Activated CD8-positive, alpha-beta T cell treated with anti-CD3 and anti-CD28 coated beads for 36 hours (primary cell): ENCODE data around the gene CCDC40. TPM values are rescaled to one million over a fixed set of nuclear protein-coding genes. Genes with fewer than 3 reads are reported as not detected.

Experiments used
- ATAC-seq: fragments of 200-7000 bp; cut with Tn5 transposase; one replicate; pipeline ENCODE4 v1.10.0; 2021; ENCODE audit warnings: mild to moderate bottlenecking, moderate library complexity
- CTCF ChIA-PET: fragments of 350-600 bp; sonication (Branson Sonifier 250); formaldehyde crosslinking; loops from one replicate; lab custom pipeline; 2021; ENCODE audit warnings: antibody characterized with exemption; lab: Charles Lee
- POLR2A ChIA-PET: fragments of 350-600 bp; sonication (Branson Sonifier 250); formaldehyde crosslinking; loops from one replicate; lab custom pipeline; 2021; ENCODE audit warnings: antibody characterized with exemption; lab: Charles Lee
- DNase-seq: peaks from one replicate; pipeline ENCODE4 v3.0.0-alpha.2; 2020
- H3K27ac Mint-ChIP-seq: one replicate; pipeline ENCODE4 v1.8.0; 2021; ENCODE audit warnings: mild to moderate bottlenecking, mixed read lengths
- H3K27me3 Mint-ChIP-seq: one replicate; pipeline ENCODE4 v1.8.0; 2021; ENCODE audit warnings: mixed read lengths
- H3K36me3 Mint-ChIP-seq: one replicate; pipeline ENCODE4 v1.8.0; 2021; ENCODE audit warnings: low read depth, mixed read lengths
- H3K4me1 Mint-ChIP-seq: one replicate; pipeline ENCODE4 v1.8.0; 2021; ENCODE audit warnings: low read depth, mixed read lengths
- H3K4me3 Mint-ChIP-seq: one replicate; pipeline ENCODE4 v1.8.0; 2021; ENCODE audit warnings: mild to moderate bottlenecking, moderate library complexity, mixed read lengths
- H3K9me3 Mint-ChIP-seq: one replicate; pipeline ENCODE4 v1.8.0; 2021; ENCODE audit warnings: mixed read lengths
- CTCF ChIP-seq: fragments of 200-600 bp; IDR thresholded peaks from one replicate; pipeline ENCODE4 v1.8.0; 2022; ENCODE audit warnings: antibody characterized with exemption, mild to moderate bottlenecking
- intact Hi-C: fragments of 100-400 bp; cut with micrococcal nuclease; formaldehyde crosslinking; loops from one replicate; pipeline ENCODE4 v1.10.0; 2022
- total RNA-seq, 2 experiments: library from RNA; stranded (reverse); gene quantifications; one replicate each; pipeline ENCODE4 v1.2.3, GENCODE V29; 2021

The CCDC40 gene
- total RNA-seq, 2 experiments from 2014 or later: 0.54 to 0.79 TPM

- no peaks in the 10 kb centered on the region for H3K36me3 Mint-ChIP-seq
- intact Hi-C loops: no loop called here
- ATAC-seq: no peak
Observed at GRCh38 chr17:80050706-80051105, 14.3 kb downstream of the CCDC40 start.

GRCh38 chr17:80051681-80052080 is 15.2 kb downstream of the CCDC40 start:
- POLR2A ChIA-PET: no interaction called here
- no peak overlapping the region for H3K4me3 Mint-ChIP-seq
- CTCF ChIA-PET: no interaction called here
- H3K36me3 Mint-ChIP-seq: no peaks in the 10 kb centered on the region
- no peaks in the 10 kb centered on the region for H3K9me3 Mint-ChIP-seq
- H3K4me1 Mint-ChIP-seq: no peaks in the 10 kb centered on the region
- no peak for TF ChIP-seq CTCF
- H3K27me3 Mint-ChIP-seq: no peaks in the 10 kb centered on the region
- intact Hi-C loops: no loop called here
- ATAC-seq: no peak
- no peak overlapping the region for H3K27ac Mint-ChIP-seq
- no peak for DNase-seq

More at GRCh38 chr17:80050706-80051105, 14.3 kb downstream of the CCDC40 start:
- ChIA-PET CTCF (interaction anchor here (0.8 kb wide), 1 partner anchor 42 kb away, joined by 3 read pairs; no protein-coding TSS in a partner anchor), POLR2A (interaction anchor here (0.9 kb wide), 1 partner anchor 62 kb away, joined by 3 read pairs; no protein-coding TSS in a partner anchor)
- Mint-ChIP-seq H3K4me3 (no peak overlapping the region), H3K9me3 (no peaks in the 10 kb centered on the region), H3K4me1 (no peaks in the 10 kb centered on the region), H3K27me3 (no peaks in the 10 kb centered on the region), H3K27ac (no peak overlapping the region)
- TF ChIP-seq CTCF: no peak
- no peak for DNase-seq

GRCh38 chr17:80053102-80053501 is 16.7 kb downstream of the CCDC40 start:
- POLR2A ChIA-PET: no interaction called here
- Mint-ChIP-seq H3K4me1 (no peaks in the 10 kb centered on the region), H3K27me3 (no peaks in the 10 kb centered on the region), H3K36me3 (no peaks in the 10 kb centered on the region), H3K9me3 (no peaks in the 10 kb centered on the region), H3K4me3 (no peak overlapping the region), H3K27ac (no peak overlapping the region)
- ATAC-seq: no peak
- CTCF ChIA-PET: no interaction called here
- no peak for TF ChIP-seq CTCF
- intact Hi-C loops: no loop called here
- DNase-seq: no peak

- ATAC-seq: no peak
- no peaks in the 10 kb centered on the region for H3K4me1 Mint-ChIP-seq
- H3K9me3 Mint-ChIP-seq: no peaks in the 10 kb centered on the region
- DNase-seq: no peak
- no peaks in the 10 kb centered on the region for H3K27me3 Mint-ChIP-seq
- no peak overlapping the region for H3K4me3 Mint-ChIP-seq
- intact Hi-C loops: no loop called here
- CTCF ChIA-PET: interaction anchor here (1.3 to 1.5 kb wide), 3 partner anchors 27 to 50 kb away, joined by 3 to 4 read pairs (median 3); no protein-coding TSS in a partner anchor
- no peak for TF ChIP-seq CTCF
- H3K36me3 Mint-ChIP-seq: no peaks in the 10 kb centered on the region
- POLR2A ChIA-PET: interaction anchor here (0.6 kb wide), 1 partner anchor 30 kb away, joined by 3 read pairs; no protein-coding TSS in a partner anchor
- H3K27ac Mint-ChIP-seq: no peak overlapping the region
Observed at GRCh38 chr17:80055597-80055996, 19.2 kb downstream of the CCDC40 start.

GRCh38 chr17:80058311-80058955 is 22.0 kb downstream of the CCDC40 start:
- intact Hi-C loops: no loop called here
- CTCF ChIA-PET: interaction anchor here (1.8 kb wide), 1 partner anchor 50 kb away, joined by 5 read pairs; no protein-coding TSS in a partner anchor
- no peak for TF ChIP-seq CTCF
- ATAC-seq: no peak
- no peaks in the 10 kb centered on the region for H3K36me3 Mint-ChIP-seq
- POLR2A ChIA-PET: no interaction called here
- H3K4me1 Mint-ChIP-seq: no peaks in the 10 kb centered on the region
- no peaks in the 10 kb centered on the region for H3K9me3 Mint-ChIP-seq
- H3K27me3 Mint-ChIP-seq: no peaks in the 10 kb centered on the region
- DNase-seq: no peak
- no peak overlapping the region for H3K27ac Mint-ChIP-seq
- no peak overlapping the region for H3K4me3 Mint-ChIP-seq
